ENCODE data around the gene ADCY1.

ADCY1 gene

DNA sequence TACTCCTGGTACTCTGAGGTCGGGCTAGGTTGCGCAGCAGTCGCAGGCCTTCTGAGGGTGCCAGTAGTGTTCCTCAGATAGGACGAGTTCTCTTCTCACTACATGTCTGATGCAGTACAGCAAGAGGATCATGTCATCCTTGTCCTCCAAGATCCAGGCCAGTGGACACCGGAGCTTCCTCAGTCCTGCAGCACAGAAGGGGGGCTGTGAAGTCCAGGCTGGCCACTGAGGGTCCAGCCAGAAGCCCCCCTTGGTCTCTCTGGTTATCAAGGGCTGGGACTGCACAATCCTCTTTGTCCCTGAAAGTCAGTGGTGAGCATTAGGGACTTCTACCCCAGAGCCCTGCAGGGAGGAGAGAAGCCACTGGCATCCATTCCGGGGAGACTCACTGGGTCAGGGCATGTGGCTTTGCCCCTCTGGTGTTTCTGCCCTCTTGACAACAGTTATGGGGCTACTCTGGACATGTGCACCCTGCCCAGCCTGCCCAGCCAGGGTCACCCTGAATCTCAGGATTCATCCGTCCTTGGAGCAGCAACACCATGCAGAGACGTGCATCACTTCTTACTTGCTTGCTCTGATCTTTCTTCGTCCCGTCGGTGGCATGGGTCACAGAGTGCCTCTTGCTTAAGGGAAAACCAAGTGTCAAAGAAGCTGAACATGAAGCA lies 125.7 kb downstream of the ADCY1 start:
- DNase-seq (ENCODE audit: low read depth, low spot score), result no peak
- H3K4me3 ChIP-seq (ENCODE audit: low read length), result no peak overlapping the region

DNA sequence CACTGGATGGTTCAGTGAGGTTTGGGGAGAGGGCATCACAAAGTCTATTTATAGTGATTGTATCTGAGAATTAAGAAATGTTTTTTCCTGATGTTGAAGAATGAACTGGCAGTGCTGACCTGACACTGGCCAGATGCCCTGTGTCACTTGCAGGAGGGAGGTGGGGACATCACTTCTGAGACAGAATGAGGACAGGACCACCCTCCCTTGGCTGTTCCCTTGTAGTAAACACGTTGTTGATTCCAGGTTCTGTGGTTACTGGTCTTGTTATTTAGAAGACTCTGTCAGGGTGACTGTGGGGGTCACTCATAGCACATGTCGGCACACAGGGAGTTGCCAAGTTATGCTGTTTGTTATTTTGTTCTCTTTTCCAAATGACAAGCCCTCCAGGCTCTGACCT lies 126.4 kb downstream of the ADCY1 start:
- no peak overlapping the region for H3K4me3 ChIP-seq (ENCODE audit: low read length)
- DNase-seq (ENCODE audit: low read depth, low spot score), result no peak

DNA sequence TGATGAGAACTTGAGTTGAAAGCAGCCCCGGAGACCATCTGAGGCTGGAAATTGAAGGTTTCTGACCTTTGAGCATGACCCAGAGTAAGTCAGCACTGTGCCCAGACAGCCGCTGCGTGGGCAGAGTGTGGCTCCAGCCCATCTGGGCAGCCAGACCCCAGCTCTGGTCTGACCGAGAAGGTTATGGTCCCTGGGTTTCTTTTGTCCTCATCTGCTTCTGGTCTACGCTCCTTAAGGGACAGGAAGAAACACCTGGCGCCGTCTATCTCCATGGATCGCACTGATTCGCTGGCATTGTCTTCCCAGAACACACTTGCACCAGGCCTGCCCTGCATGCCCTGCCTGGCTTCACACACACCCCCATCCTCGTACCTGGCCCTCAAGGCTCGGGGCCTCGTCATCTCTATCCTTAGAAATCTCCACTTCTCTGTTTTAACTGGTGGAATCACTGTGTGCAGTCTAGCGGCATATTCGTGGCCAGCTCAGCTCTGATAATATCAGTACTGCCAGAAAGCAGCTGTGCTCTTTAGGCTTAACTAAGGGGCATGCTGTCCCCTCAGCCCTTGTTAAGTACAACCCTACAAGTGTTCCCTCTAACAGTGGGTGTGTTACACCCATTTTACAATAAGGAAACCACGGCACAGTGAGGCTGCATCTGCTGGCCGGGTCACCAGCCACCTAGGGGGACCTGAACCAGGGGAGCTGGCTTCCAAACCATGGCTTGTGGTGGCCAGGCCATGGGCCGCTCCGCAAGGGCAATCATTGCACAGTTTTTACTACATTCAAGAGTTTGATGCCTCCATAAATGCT lies 127.7 kb downstream of the ADCY1 start:
- no peak for DNase-seq (ENCODE audit: low read depth, low spot score)
- no peak overlapping the region for H3K4me3 ChIP-seq (ENCODE audit: low read length)

DNA sequence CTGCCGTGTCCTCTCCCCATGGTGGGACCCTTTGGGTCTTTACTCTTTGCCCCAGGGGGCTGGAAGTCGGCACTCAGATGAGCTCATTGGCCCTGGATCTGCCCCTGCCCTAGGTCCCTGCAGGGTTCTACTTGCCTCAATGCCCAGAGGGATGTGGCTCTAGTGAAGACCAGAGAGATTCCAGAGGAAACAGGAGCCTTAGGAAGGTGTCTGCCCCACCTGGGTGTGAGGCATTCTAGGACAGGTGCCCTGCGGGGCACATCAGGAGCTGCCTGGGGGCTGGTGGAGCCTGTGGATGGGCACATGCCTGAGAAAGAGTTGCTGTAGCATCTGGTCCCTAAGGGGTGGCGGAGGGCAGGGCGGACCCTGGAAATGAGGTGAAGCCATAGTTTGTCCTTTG lies 128.6 kb downstream of the ADCY1 start:
- H3K4me3 ChIP-seq (ENCODE audit: low read length), result no peak overlapping the region
- no peak for DNase-seq (ENCODE audit: low read depth, low spot score)

DNA sequence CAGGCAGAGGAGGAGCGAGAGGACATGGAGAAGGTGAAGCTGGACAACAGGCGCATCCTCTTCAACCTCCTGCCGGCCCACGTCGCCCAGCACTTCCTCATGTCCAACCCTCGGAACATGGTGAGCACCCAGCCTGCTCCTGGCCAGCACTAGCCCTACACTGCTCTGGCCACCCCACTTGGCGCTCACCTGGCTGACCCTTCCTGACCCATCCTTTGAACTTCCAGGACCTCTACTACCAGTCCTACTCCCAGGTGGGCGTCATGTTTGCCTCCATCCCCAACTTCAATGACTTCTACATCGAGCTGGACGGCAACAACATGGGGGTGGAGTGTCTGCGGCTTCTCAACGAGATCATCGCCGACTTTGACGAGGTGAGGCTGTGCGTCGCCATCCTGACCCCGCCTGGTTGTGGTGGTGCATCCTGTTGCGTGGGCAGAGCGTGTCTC lies 129.2 kb downstream of the ADCY1 start:
- no peak for DNase-seq (ENCODE audit: low read depth, low spot score)

DNA sequence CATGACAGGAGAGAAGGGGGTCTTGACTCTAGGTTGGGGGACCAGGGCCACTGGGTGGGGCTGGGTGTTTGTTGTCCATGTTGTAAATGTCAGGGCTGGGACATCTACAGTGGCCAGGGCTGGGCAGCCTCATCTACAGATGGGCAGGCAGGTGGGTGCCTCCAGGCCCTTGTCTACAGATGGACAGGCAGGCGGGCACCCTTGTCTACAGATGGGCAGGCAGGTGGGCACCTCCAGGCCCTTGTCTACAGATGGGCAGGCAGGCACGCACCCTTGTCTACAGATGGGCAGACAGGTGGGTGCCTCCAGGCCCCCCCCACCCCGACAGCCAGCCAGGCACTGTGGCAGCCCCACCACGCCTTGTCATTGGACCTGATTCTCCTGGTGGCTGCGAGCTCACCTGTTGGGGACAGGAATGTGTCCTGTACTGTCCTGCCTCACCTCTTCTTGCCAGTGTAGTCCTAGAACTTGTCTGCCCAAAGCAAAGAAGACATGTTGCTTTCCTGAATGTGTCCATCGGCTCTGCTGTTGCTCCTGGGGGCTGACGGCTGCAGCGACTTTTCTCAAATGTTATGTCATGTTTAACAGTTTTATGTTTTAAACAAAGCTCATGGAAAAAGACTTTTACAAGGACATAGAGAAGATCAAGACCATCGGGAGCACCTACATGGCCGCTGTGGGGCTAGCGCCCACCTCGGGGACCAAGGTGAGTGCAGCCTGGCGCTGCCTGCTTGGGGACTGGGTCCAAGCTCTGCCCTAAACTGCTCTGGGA lies 129.9 kb downstream of the ADCY1 start:
- no peak for DNase-seq (ENCODE audit: low read depth, low spot score)
- no peak overlapping the region for H3K4me3 ChIP-seq (ENCODE audit: low read length)

More for the DNA sequence above, 129.2 kb downstream of the ADCY1 start:
- H3K4me3 ChIP-seq (ENCODE audit: low read length), result no peak overlapping the region

DNA sequence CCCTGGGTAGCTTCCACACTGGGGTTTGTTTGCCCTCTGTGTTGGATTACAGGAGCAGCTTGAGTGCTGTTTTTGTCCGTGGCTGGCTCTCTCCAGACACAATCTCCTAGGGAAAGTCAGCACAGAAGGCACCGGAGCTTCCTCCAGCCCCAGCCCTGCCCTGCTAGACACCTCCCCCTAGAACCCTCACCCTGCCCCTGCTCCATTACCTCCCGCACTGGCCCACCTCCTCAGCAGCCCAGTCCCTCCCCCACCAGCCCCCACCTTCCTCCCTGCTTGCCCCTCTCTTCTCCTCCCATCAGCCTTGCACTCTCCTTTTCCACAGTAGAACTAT lies 130.5 kb downstream of the ADCY1 start:
- no peak for DNase-seq (ENCODE audit: low read depth, low spot score)
- no peak overlapping the region for H3K4me3 ChIP-seq (ENCODE audit: low read length)

DNA sequence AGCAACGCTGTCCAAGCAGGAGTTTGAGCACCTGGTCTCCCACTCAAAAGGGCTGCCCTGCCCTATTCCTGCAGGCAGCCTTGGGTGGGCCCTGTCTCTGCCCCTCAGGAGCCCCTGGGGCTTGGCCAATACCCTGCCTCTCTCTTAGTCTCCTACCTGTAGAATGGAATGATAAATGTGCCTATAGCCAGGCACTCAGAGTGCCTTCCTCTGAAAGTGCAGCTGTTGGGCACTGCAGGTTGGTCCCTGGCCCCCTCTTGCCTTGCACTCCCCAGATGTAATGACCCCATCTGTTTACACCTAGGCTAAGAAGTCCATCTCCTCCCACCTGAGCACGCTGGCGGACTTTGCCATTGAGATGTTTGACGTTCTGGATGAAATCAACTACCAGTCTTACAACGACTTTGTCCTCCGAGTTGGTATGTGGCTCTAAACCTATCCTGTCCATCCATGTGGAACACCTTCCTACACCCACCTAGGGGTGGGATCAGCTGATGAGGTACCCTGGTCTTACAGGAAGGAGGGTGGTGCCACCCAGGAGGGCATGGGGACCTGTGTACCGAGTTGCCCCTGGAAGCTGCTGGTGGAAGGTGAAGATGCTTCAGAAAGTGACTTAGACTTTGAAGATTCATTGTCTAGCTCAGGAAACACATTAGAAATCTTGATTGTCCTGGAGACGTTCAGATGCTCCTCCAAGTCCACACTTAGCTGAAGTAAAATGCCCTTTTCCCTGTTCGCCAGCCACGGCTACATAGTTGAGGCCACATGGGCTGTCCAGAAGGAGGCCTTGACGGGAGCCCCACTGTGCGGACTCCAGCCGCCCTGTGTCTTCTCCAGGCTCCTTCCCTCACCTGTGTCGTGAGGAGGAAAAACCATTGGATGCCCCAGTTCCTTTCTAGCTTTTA lies 134.1 kb downstream of the ADCY1 start:
- no peak for DNase-seq (ENCODE audit: low read depth, low spot score)
- H3K4me3 ChIP-seq (ENCODE audit: low read length), result no peak overlapping the region

DNA sequence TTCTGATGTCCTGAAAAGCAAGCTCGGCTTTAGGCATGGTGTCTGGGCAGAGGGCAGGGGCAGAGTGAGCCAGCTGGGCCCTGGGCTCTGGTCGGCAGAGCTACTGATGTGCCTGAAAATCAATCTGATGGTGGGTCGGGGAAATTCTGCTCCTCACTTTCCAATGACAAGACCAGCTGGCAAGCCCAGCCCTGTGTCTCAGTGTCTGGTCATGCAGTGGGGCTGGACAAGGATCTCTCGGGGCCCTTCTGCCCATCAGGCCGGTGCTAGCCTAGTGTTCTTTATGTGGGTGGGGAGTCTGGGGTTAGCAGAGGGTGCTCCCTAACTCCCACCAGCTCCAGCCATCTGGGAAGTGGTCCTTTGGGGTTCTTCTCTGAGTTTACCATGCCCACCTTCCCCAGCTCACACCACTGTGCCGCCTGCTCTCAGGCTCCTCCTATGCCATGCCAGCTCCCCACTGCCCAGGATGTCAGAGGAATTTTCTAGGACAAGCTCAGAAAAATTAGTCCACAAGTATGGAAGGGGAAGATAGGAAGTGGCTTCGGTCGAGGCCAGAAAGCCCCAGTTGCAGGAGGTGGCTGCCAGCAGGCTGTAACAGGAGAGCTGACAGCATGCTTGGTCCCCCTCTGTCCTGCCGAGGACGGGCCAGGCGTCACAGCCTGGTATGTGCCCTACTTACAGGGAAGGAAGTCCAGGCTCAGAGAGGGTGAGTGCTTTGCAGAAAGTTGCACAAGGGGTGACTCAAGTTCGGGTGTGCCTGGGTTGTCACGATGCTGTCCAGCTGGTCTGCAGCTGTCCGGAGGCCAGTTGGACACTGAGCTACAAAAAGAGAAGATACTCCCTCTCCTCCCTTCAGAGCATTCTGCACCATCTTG lies 135.2 kb downstream of the ADCY1 start:
- no peak for DNase-seq (ENCODE audit: low read depth, low spot score)
- no peak overlapping the region for H3K4me3 ChIP-seq (ENCODE audit: low read length)

DNA sequence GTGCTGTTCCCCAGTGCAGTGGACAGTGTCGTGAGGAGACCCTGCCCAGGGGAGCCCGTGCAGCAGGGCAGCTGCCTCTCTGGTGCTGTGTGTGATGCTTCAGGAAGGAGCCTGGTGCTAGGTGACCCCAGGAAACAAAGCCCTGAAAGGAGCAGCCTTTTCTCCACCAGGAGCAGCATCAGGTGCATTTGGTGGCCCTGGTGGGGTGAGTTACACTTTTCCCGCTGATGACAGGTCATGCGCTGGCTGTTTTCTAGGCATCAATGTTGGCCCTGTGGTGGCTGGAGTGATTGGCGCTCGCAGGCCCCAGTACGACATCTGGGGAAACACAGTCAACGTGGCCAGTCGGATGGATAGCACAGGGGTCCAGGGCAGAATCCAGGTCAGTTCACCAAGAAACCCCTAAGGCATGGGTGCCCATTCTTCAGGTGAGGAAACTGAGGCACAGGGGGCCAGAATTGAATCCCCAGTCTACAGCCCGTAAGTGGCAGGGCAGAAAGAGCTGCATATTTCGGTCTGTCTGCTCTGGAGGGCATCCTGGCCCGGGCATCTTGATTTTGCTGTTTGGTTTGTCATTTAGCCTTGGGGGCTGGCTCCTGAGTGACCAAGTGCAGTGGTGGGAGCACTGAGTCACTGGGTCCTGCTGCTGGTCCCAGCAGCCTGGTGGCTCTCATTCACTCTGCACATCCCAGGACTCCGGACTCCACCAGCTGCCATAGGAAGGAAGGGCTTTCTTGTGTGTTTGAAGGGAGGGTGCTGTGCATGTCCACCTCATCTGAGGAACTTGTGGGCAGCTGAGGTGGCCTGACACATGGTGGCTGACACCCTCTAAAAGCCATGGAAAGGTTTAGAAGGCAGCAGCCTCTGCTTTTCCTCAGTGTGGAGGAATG lies 136.3 kb downstream of the ADCY1 start:
- DNase-seq (ENCODE audit: low read depth, low spot score), result no peak
- H3K4me3 ChIP-seq (ENCODE audit: low read length), result no peak overlapping the region

DNA sequence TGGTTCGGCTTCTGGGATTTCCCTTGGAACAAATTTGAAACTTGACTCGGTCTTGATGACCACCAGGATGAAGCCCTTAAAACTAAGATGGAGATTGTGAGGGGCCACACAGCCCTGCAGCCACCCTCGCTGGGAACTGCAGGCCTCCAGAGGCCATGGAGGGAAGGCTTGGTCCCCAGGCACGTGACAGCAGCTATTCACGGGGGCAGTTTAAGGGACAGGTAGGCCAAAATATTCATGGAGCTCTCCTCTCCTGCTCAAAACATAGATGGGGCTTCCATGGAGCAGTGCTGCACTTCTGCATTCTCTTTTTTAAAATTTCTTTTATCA lies 137.0 kb downstream of the ADCY1 start:
- DNase-seq (ENCODE audit: low read depth, low spot score), result no peak
- H3K4me3 ChIP-seq (ENCODE audit: low read length), result no peak overlapping the region

DNA sequence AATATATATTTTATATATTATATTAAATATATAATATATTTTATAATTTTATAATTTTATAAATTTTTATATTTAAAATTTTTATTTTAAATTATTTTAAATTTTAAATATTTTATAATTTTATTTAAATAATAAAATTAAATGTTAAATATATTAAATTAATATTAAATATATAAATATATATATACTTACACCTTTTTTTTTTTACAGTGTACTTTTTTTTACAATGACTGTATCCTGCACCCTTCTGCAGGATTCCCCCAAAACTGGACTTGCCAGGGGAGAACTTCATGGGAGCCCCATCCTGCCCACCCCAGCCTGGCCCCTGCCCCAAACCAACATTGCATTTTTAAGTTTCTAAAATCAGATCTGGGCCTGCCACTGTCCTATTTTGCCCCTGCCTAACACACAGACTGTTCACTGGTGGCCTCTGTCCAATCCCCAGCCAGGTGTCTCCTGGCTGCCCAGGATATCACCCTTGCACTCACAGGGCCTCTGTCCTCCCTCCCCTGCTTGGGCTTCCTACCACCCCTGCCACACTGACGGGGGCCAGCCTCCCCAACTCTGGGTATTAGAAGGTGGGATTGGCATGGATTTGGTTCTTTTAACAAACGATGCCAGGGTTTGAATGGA lies 138.0 kb downstream of the ADCY1 start:
- no peak overlapping the region for H3K4me3 ChIP-seq (ENCODE audit: low read length)
- no peak for DNase-seq (ENCODE audit: low read depth, low spot score)

DNA sequence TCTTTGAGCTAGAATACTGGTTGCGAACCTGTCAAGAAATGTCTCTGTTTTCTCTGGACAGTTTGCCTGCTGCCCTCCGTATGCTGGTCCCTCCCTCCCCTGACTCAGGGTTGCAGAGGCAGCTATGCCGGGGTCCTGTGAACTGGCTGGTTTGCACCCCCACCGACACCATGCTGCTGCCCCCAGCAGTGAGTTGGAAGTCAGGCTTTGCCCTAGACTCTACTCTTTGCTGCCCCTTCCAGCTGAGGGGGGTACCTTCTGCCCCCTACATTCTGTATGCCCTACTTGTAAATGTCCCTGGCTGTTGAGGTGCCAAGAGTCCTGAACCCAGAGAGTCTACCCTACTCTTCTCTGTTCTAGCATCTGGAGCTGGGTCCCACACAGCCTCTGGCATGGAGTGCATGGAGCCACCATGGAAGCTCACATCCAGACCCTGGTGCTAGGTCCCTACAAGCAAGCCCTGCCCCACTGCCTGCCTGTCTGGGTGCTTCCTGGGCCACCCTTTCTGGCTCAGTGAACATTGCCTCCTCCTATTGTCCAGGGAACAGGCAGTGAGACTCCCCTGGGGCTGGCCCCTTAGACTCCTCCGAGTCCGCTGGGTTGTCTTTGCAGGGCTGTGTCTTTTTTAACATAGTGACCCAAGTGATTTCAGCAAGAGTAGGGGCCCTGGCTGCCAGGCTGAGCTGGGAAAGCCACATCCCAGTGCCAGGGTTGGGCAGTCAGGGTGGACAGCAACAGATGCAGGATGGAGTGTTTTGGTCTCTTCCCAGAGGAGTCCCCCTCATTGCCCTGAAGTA lies 138.9 kb downstream of the ADCY1 start:
- DNase-seq (ENCODE audit: low read depth, low spot score), result no peak

DNA sequence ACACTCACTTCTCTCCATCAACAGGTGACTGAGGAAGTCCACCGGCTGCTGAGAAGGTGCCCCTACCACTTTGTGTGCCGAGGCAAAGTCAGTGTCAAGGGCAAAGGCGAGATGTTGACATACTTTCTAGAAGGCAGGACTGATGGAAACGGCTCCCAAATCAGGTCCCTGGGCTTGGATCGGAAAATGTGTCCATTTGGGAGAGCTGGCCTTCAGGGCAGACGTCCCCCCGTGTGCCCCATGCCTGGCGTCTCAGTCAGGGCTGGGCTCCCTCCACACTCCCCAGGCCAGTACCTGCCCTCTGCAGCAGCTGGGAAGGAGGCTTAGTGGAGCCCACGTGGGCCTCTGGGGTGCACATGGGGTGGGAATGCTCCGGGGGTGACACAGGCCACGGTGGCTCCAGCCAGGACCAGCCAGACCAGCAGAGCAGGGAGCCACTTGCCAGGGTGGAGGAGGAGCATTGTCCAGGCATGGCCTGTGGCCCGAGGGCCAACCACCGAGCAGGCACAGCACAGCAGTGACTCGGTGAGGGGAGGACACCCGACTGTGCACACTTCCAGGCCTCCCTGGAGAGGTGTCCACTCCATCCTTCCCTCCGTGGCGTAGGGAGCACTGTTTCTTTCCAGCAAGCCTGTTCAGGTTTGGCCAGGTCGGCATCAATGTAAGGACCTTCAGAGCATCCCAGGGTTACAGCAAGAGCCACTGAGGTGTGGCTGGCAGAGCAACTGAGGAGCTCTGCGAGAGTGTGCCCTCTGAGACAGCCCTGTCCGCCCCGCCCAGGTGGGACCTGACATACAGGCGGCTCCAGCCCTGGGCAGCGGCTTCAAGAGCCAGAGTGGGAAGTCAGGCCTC lies 139.7 kb downstream of the ADCY1 start:
- DNase-seq (ENCODE audit: low read depth, low spot score), result no peak
- H3K4me3 ChIP-seq (ENCODE audit: low read length), result no peak overlapping the region

More for the DNA sequence above, 138.9 kb downstream of the ADCY1 start:
- no peak overlapping the region for H3K4me3 ChIP-seq (ENCODE audit: low read length)

DNA sequence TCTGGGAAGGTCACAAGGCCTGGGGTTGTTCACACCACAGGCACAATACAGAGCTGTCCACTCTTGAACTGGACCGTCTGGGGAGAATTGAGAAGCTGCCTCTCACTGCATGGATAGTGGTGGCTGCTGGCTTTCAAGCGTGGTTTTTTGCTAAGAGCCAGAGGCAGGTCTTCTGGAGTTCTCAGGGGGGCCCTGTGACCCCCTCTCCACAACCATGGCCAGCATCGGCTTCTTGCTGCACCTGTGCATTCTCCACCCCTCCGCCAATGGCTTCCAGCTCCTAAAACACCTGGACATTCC lies 140.3 kb downstream of the ADCY1 start:
- no peak for DNase-seq (ENCODE audit: low read depth, low spot score)
- H3K4me3 ChIP-seq (ENCODE audit: low read length), result no peak overlapping the region
